AG04449 (cell line): Measurements from ENCODE around the gene MT1X.

ENCODE experiments used
- CTCF ChIA-PET: fragments of 350-600 bp; formaldehyde crosslinking; extraction: SDS; loops from one replicate; lab custom pipeline; 2021; ENCODE audit warnings: antibody characterized with exemption; lab: Yijun Ruan, JAX
- POLR2A ChIA-PET: fragments of 400-600, 350-600 bp; formaldehyde crosslinking; extraction: SDS; loops from one replicate; lab custom pipeline; 2020; ENCODE audit warnings: antibody characterized with exemption, inconsistent platforms; lab: Yijun Ruan, JAX
- DNase-seq: peaks from one replicate; pipeline ENCODE4 v3.0.0-alpha.2; 2010; ENCODE audit warnings: low read depth, low spot score
- H3K4me3 ChIP-seq: 2 replicates; pipeline ENCODE4 v1.5.1; 2011; ENCODE audit warnings: low read depth, mild to moderate bottlenecking, control low read depth, low read length
- CTCF ChIP-seq: IDR thresholded peaks from one replicate; pipeline ENCODE4 v1.5.1; 2011; ENCODE audit warnings: mild to moderate bottlenecking, moderate library complexity, low read length, control low read depth, inconsistent platforms; ENCODE audit not compliant: insufficient read depth; ENCODE audit errors: missing control alignments

The MT1X gene

GRCh38 chr16:56643080-56643778, 39.0 kb upstream of the MT1X start:
- CTCF ChIA-PET: interaction anchor here (0.8 to 1.9 kb wide), 6 partner anchors 10 to 99 kb away, joined by 3 to 7 read pairs (median 4); no protein-coding TSS in a partner anchor
- TF ChIP-seq CTCF: peak; percentile 9
- no peak for DNase-seq
- POLR2A ChIA-PET: interaction anchor here (0.8 to 1.9 kb wide), 2 partner anchors 16 to 18 kb away, joined by 4 to 6 read pairs; partner anchors contain the start of gene MT1E
- peak overlapping the region; percentile 30 for H3K4me3 ChIP-seq

- no peak for TF ChIP-seq CTCF
- H3K4me3 ChIP-seq: no peak overlapping the region
- POLR2A ChIA-PET: interaction anchor here (0.8 to 1.9 kb wide), 2 partner anchors 17 to 18 kb away, joined by 4 to 6 read pairs; partner anchors contain the start of gene MT1E
- no peak for DNase-seq
- CTCF ChIA-PET: interaction anchor here (0.8 to 1.9 kb wide), 5 partner anchors 9 to 99 kb away, joined by 3 to 7 read pairs (median 4); no protein-coding TSS in a partner anchor
Observed at GRCh38 chr16:56643833-56644232, 38.4 kb upstream of the MT1X start.

GRCh38 chr16:56645311-56645710, 37.0 kb upstream of the MT1X start:
- POLR2A ChIA-PET: interaction anchor here (1.9 kb wide), 1 partner anchor 18 kb away, joined by 4 read pairs; no protein-coding TSS in a partner anchor
- no peak for DNase-seq
- no peak for TF ChIP-seq CTCF
- CTCF ChIA-PET: no interaction called here
- no peak overlapping the region for H3K4me3 ChIP-seq

GRCh38 chr16:56645838-56646237, 36.4 kb upstream of the MT1X start:
- no peak overlapping the region for H3K4me3 ChIP-seq
- DNase-seq: no peak
- CTCF ChIA-PET: interaction anchor here (1.2 kb wide), 1 partner anchor 15 kb away, joined by 3 read pairs; no protein-coding TSS in a partner anchor
- no peak for TF ChIP-seq CTCF
- POLR2A ChIA-PET: no interaction called here

- H3K4me3 ChIP-seq: no peak overlapping the region
- CTCF ChIA-PET: interaction anchor here (1.0 to 1.4 kb wide), 2 partner anchors 8 to 26 kb away, joined by 3 read pairs; no protein-coding TSS in a partner anchor
- TF ChIP-seq CTCF: no peak
- DNase-seq: no peak
- POLR2A ChIA-PET: no interaction called here
Observed at GRCh38 chr16:56647641-56648431, 34.4 kb upstream of the MT1X start.
